ENCODE measurements around the gene UGCG.

Gene UGCG

DNA sequence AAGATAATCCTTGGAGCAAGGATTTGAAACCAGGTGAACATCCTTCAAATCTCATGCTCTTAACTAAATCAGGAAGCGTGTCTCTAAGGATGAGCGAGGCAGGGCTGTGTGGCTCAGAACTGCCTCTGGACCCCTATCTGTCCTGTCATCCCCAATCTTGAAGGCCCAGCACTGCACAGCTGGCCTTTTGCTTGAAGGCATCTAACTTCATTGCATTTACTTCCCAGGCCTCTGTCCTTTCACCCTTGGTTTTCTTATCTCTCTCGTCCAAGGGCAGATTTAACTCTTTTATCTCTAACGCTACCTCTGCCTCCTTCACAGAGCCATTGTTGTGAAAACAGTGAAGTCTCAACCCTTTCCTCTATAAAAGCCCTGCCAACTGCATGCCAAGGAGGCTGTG is 83.8 kb downstream of the UGCG start:
- DNase-seq (ENCODE audit: low read depth), result no peak
- TF ChIP-seq, protein P1, sequence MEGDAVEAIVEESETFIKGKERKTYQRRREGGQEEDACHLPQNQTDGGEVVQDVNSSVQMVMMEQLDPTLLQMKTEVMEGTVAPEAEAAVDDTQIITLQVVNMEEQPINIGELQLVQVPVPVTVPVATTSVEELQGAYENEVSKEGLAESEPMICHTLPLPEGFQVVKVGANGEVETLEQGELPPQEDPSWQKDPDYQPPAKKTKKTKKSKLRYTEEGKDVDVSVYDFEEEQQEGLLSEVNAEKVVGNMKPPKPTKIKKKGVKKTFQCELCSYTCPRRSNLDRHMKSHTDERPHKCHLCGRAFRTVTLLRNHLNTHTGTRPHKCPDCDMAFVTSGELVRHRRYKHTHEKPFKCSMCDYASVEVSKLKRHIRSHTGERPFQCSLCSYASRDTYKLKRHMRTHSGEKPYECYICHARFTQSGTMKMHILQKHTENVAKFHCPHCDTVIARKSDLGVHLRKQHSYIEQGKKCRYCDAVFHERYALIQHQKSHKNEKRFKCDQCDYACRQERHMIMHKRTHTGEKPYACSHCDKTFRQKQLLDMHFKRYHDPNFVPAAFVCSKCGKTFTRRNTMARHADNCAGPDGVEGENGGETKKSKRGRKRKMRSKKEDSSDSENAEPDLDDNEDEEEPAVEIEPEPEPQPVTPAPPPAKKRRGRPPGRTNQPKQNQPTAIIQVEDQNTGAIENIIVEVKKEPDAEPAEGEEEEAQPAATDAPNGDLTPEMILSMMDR (IDR thresholded peaks at IDR 0.05; ENCODE audit: control insufficient read depth, insufficient read depth, low read depth, low read length, missing control alignments), result no peak
- H3K4me3 ChIP-seq (ENCODE audit: control insufficient read depth, low read depth, low read length), result no peak overlapping the region

DNA sequence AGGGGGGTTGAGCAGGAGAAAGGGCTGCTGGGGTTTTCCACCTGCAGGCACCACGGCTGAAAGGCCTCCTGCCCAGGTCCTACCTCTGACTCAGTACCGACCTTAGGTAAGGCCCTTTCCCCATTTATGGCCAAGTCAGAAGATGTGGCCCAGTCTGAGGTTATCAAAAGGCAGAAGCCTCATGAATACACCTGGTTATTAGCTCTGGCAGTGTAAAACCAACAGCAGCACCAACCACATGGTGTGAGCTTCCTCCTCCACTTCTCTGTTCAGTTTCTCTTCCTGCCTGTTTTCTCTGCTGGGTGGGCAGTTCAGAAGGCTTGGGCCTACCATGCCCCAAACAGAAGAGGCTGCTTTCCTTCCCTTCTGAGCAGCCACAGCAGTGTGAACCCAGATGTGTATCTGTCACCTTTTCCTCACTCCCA is 86.9 kb downstream of the UGCG start:
- TF ChIP-seq, protein P1 (IDR thresholded peaks at IDR 0.05; ENCODE audit: control insufficient read depth, insufficient read depth, low read depth, low read length, missing control alignments), result no peak
- H3K4me3 ChIP-seq (ENCODE audit: control insufficient read depth, low read depth, low read length), result no peak overlapping the region
- DNase-seq (ENCODE audit: low read depth), result no peak

DNA sequence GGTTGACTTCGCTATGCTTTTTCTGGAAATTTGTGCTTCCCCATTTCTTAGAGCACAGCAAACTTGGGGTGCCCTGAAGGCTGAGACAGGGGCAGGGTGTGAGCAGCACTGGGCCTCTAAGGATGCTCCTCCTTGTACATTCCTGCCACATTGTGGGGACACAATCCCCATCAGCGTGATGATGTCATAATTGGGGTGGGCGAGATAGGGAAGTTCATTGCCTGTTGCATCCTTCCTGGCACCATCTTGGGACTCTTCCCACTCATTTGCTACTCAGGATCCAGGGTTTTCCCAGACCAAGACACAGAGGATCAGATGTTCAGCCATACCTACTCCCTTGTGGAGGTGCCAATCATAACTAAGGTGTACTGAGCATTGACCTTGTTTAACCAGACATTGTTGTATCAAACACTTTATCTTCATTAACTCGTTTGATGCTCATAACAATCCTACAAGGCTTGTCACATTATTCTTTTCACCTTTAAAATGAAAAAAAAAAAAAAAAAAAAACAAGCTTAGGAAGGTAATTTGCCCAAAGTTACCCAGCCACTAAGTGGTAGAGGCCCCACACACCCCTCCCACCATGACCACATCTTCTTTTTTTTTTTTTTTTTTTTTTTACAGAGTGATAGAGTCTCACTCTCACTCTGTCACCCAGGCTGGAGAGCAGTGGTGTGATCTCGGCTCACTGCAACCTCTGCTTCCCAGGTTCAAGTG is 87.6 kb downstream of the UGCG start:
- TF ChIP-seq, protein P1 (IDR thresholded peaks at IDR 0.05; ENCODE audit: control insufficient read depth, insufficient read depth, low read depth, low read length, missing control alignments), result no peak
- H3K4me3 ChIP-seq (ENCODE audit: control insufficient read depth, low read depth, low read length), result no peak overlapping the region
- no peak for DNase-seq (ENCODE audit: low read depth)
